Stimulated activated CD8-positive, alpha-beta memory T cell treated with anti-CD3 and anti-CD28 coated beads, Interleukin-4, amount 100 ng/mL, for 24 hours (primary cell): Measurements from ENCODE around the gene PTRH2.
"Not testable (repeated sequence)": the region's sequence is repeated elsewhere in the genome, so short reads cannot be mapped to it uniquely, and the experiment has no call there.

Experiments used
- DNase-seq: peaks from one replicate; pipeline ENCODE4 v3.0.0-alpha.2; 2020; ENCODE audit warnings: low read depth

The PTRH2 gene

GRCh38 chr17:59707149-59707970, at the start of gene PTRH2, which contains the start of gene VMP1:
PTRH2 (minus strand) TSS chr17:59707430; CDS start chr17:59697978, 9,452 bp downstream.
VMP1 (plus strand) TSS chr17:59707654; CDS start chr17:59731447, 23,793 bp downstream.
- DNase-seq: peak; percentile 87

GRCh38 chr17:59756236-59756818, 49.1 kb upstream of the PTRH2 start:
- DNase-seq: no peak

- not testable (repeated sequence) for DNase-seq
These were observed 47.8 kb upstream of the PTRH2 start for GRCh38 chr17:59755069-59755468.

GRCh38 chr17:59754552-59754951, 47.3 kb upstream of the PTRH2 start:
- DNase-seq: no peak

- DNase-seq: no peak
These were observed 46.6 kb upstream of the PTRH2 start for GRCh38 chr17:59753522-59754467.

GRCh38 chr17:59752922-59753321, 45.7 kb upstream of the PTRH2 start:
- no peak for DNase-seq

GRCh38 chr17:59752446-59752845, 45.2 kb upstream of the PTRH2 start:
- DNase-seq: no peak

GRCh38 chr17:59751955-59752413, 44.8 kb upstream of the PTRH2 start:
- DNase-seq: no peak

- DNase-seq: no peak
These were observed 41.4 kb upstream of the PTRH2 start for GRCh38 chr17:59748591-59748990.

GRCh38 chr17:59746849-59747445, 39.7 kb upstream of the PTRH2 start:
- no peak for DNase-seq

GRCh38 chr17:59745040-59745439, 37.8 kb upstream of the PTRH2 start:
- DNase-seq: no peak

- DNase-seq: no peak
These were observed 36.6 kb upstream of the PTRH2 start for GRCh38 chr17:59743842-59744241.

GRCh38 chr17:59737324-59737723, 30.1 kb upstream of the PTRH2 start:
- DNase-seq: no peak

- no peak for DNase-seq
These were observed 27.0 kb upstream of the PTRH2 start for GRCh38 chr17:59734226-59734625.

- DNase-seq: no peak
These were observed 26.5 kb upstream of the PTRH2 start for GRCh38 chr17:59733697-59734096.

- DNase-seq: no peak
These were observed 23.1 kb upstream of the PTRH2 start for GRCh38 chr17:59730268-59730834.

- DNase-seq: no peak
These were observed 20.7 kb upstream of the PTRH2 start for GRCh38 chr17:59727817-59728533.

GRCh38 chr17:59725691-59726090, 18.5 kb upstream of the PTRH2 start:
- DNase-seq: no peak

GRCh38 chr17:59723607-59724006, 16.4 kb upstream of the PTRH2 start:
- DNase-seq: no peak

GRCh38 chr17:59723041-59723440, 15.8 kb upstream of the PTRH2 start:
- DNase-seq: no peak

GRCh38 chr17:59722623-59723022, 15.4 kb upstream of the PTRH2 start:
- DNase-seq: no peak
